ENCODE measurements around the gene LEMD2.

LEMD2 gene

DNA sequence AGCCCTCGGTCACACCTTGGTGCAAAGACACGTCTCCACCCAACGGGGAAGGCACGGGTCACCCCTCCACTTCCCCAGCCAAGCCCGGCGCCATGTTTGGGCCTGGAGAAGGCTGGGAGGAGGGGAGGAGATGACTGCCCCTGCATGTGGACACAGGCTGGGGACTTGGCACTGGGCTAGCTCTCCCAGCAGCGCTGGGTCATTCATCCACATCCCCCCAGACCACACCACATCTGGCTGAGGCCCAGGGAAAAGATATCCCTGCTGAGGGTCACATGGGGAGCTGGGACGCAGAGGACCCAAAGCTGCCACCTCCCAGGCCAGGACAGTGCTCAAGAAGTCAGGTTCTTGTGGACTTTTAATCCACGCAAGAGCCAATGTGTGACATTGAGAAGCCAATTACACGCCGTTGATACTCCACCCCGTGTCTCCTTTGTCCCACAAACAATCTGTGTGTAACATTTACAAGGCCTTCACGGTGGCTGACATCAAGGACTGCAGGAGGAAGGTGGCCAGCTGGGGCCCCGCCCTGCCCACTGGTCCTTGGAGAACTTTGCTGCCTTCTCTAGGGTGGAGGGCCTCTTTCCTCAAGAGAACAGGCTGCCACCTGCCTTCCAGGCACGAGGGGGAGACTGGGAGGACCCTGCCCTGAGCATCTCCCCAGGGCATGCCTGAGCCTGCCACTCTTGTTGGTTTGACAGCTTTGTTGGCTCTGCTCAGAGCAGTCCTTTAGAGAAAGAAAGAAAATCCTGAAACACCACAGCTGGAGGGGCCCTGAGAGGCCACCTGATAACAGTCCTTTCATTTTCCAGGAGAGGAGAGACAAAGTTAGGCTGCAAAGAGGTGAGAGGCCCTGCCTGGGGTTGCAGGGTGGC lies 36.9 kb downstream of the LEMD2 start:
- H3K4me1 ChIP-seq (ENCODE audit: insufficient read depth, poor library complexity, severe bottlenecking) = peaks cover 25% of the 10 kb centered on the region
- no peaks in the 10 kb centered on the region for H3K9me3 ChIP-seq (ENCODE audit: severe bottlenecking)
- no peaks in the 10 kb centered on the region for H3K36me3 ChIP-seq (ENCODE audit: low read depth)
- DNase-seq (ENCODE audit: low spot score) (no peak), ATAC-seq (ENCODE audit: low read depth) (peak; percentile 64)
- H3K27me3 ChIP-seq (ENCODE audit: insufficient read depth, poor library complexity, severe bottlenecking) = no peaks in the 10 kb centered on the region
- TF ChIP-seq, protein P1, sequence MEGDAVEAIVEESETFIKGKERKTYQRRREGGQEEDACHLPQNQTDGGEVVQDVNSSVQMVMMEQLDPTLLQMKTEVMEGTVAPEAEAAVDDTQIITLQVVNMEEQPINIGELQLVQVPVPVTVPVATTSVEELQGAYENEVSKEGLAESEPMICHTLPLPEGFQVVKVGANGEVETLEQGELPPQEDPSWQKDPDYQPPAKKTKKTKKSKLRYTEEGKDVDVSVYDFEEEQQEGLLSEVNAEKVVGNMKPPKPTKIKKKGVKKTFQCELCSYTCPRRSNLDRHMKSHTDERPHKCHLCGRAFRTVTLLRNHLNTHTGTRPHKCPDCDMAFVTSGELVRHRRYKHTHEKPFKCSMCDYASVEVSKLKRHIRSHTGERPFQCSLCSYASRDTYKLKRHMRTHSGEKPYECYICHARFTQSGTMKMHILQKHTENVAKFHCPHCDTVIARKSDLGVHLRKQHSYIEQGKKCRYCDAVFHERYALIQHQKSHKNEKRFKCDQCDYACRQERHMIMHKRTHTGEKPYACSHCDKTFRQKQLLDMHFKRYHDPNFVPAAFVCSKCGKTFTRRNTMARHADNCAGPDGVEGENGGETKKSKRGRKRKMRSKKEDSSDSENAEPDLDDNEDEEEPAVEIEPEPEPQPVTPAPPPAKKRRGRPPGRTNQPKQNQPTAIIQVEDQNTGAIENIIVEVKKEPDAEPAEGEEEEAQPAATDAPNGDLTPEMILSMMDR (IDR thresholded peaks at IDR 0.05; ENCODE audit: poor library complexity, severe bottlenecking) = no peak
- no peak overlapping the region for H3K4me3 ChIP-seq (ENCODE audit: severe bottlenecking)
- H3K27ac ChIP-seq (ENCODE audit: poor library complexity, severe bottlenecking) = peak overlapping the region; percentile 51

DNA sequence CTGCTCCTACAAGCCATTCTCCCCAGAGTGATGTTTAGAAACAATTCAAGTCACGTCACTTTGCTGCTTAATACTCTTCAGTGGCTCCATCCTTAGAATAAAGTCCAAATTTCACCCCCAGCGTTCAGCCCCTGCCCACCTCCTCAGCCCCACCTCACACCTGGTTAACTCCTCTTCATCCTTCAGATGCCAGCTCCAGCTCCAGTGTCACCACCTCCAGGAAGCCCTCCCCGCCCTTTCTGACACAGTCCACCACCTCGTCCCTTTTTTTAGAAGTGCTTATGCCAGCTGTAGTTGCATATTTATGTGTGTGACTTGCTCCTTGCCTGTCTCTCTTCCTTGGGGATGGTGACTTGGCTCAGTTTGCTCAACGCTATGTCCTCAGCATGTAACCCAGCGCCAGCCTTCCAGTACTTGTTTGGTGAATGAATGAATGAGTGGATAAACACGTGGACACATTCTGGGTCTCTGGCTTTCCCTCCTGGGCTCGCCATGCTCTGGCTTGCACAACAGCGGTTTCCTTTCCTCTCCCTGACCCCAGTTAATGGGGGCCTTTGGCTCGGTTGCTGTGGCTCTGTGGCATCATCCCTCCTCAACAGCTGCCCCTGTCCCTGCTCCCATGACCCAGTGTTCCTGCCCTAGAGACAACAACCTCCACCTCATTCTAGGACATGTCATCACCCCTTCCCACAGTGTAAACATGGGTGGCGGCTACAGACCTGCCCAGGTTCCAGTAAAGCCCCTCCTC lies 38.5 kb downstream of the LEMD2 start:
- ATAC-seq (ENCODE audit: low read depth) = no peak; the same call in 2 of the 3 replicates
- Histone ChIP-seq H3K4me1 (ENCODE audit: insufficient read depth, poor library complexity, severe bottlenecking) (peaks cover 39% of the 10 kb centered on the region), H3K4me3 (ENCODE audit: severe bottlenecking) (no peak overlapping the region), H3K27me3 (ENCODE audit: insufficient read depth, poor library complexity, severe bottlenecking) (no peaks in the 10 kb centered on the region), H3K36me3 (ENCODE audit: low read depth) (no peaks in the 10 kb centered on the region), H3K9me3 (ENCODE audit: severe bottlenecking) (no peaks in the 10 kb centered on the region), H3K27ac (ENCODE audit: poor library complexity, severe bottlenecking) (peak overlapping the region; percentile 51)
- TF ChIP-seq, protein P1 (IDR thresholded peaks at IDR 0.05; ENCODE audit: poor library complexity, severe bottlenecking) = no peak
- DNase-seq (ENCODE audit: low spot score) = no peak

DNA sequence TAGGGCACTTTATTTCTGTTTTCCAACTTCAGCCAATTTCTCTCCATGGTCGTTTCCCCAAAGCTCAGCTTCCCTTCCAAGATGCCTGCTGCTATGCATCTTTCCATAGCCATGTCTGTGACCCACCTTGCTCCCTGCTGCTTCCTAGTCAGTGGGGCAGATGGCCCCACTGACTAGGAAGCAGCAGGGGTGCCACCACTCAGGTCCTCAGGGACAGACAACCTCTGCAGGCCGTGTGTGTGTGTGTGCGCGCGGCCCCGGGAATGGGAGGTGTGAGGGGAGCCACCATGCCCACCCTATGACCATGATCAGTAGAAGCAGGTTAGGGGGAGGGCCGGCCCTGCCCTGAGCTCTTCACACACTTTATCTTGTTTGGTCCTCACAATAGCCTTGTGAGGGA lies 39.5 kb downstream of the LEMD2 start:
- H3K36me3 ChIP-seq (ENCODE audit: low read depth) = no peaks in the 10 kb centered on the region
- peaks cover 47% of the 10 kb centered on the region for H3K4me1 ChIP-seq (ENCODE audit: insufficient read depth, poor library complexity, severe bottlenecking)
- DNase-seq (ENCODE audit: low spot score) = no peak
- H3K4me3 ChIP-seq (ENCODE audit: severe bottlenecking) = no peak overlapping the region
- H3K9me3 ChIP-seq (ENCODE audit: severe bottlenecking) = no peaks in the 10 kb centered on the region
- no peaks in the 10 kb centered on the region for H3K27me3 ChIP-seq (ENCODE audit: insufficient read depth, poor library complexity, severe bottlenecking)
- TF ChIP-seq, protein P1 (IDR thresholded peaks at IDR 0.05; ENCODE audit: poor library complexity, severe bottlenecking) = no peak
- no peak overlapping the region for H3K27ac ChIP-seq (ENCODE audit: poor library complexity, severe bottlenecking)
- no peak for ATAC-seq (ENCODE audit: low read depth)

DNA sequence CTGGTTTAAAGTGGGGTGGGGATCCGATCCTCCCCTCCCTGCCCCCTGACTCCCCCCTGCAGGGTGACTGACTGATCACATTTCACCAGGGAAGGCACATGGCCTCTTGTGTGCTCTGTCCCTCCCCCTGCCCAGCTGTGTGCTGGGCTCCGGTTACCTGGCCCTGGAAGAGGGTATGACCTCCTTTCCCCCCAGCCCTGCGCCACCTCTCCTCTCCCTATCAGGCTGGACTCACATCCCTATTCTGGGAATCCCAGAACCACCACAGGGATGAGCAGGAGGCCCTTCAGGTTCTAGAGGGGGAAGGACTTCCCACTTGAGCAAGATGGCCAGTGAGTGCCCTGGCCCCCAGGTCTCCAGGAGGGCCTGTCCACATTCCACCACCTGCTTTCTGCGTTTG lies 40.1 kb downstream of the LEMD2 start:
- Histone ChIP-seq H3K36me3 (ENCODE audit: low read depth) (no peaks in the 10 kb centered on the region), H3K9me3 (ENCODE audit: severe bottlenecking) (no peaks in the 10 kb centered on the region), H3K4me3 (ENCODE audit: severe bottlenecking) (no peak overlapping the region), H3K27ac (ENCODE audit: poor library complexity, severe bottlenecking) (no peak overlapping the region), H3K27me3 (ENCODE audit: insufficient read depth, poor library complexity, severe bottlenecking) (no peaks in the 10 kb centered on the region), H3K4me1 (ENCODE audit: insufficient read depth, poor library complexity, severe bottlenecking) (peaks cover 52% of the 10 kb centered on the region)
- no peak for DNase-seq (ENCODE audit: low spot score)
- ATAC-seq (ENCODE audit: low read depth) = no peak
- TF ChIP-seq, protein P1 (IDR thresholded peaks at IDR 0.05; ENCODE audit: poor library complexity, severe bottlenecking) = no peak
